Glutamatergic neuron (in vitro differentiated cells): ENCODE results near the gene OR10A6. TPM values are rescaled to one million over a fixed set of nuclear protein-coding genes. Genes with fewer than 3 reads are reported as not detected.

ENCODE experiments used
- DNase-seq: peaks from one replicate; pipeline ENCODE4 v3.0.0; 2022
- H3K27ac Mint-ChIP-seq: one replicate; pipeline ENCODE4 v1.8.0; 2020; ENCODE audit warnings: mild to moderate bottlenecking, mixed read lengths, inconsistent platforms; ENCODE audit not compliant: unreplicated experiment
- H3K27me3 Mint-ChIP-seq: one replicate; pipeline ENCODE4 v1.8.0; 2020; ENCODE audit warnings: mild to moderate bottlenecking, moderate library complexity, mixed read lengths, inconsistent platforms; ENCODE audit not compliant: unreplicated experiment
- H3K36me3 Mint-ChIP-seq: one replicate; pipeline ENCODE4 v1.8.0; 2020; ENCODE audit warnings: mild to moderate bottlenecking, mixed read lengths, inconsistent platforms; ENCODE audit not compliant: unreplicated experiment
- H3K4me1 Mint-ChIP-seq: one replicate; pipeline ENCODE4 v1.8.0; 2020; ENCODE audit warnings: mild to moderate bottlenecking, low read depth, mixed read lengths, inconsistent platforms; ENCODE audit not compliant: unreplicated experiment
- H3K4me3 Mint-ChIP-seq: one replicate; pipeline ENCODE4 v1.8.0; 2020; ENCODE audit warnings: mild to moderate bottlenecking, mixed read lengths, inconsistent platforms; ENCODE audit not compliant: unreplicated experiment
- H3K9me3 Mint-ChIP-seq: one replicate; pipeline ENCODE4 v1.8.0; 2020; ENCODE audit warnings: mild to moderate bottlenecking, moderate library complexity, mixed read lengths, inconsistent platforms; ENCODE audit not compliant: unreplicated experiment
- CTCF ChIP-seq: fragments of 200-600 bp; sonication (generic); IDR thresholded peaks from one replicate; pipeline ENCODE4 v1.5.0; 2021; ENCODE audit not compliant: partially characterized antibody, unreplicated experiment
- total RNA-seq: library from RNA; stranded (reverse); fragmentation: NEBNext Ultra II Directional; extraction: Animal tissue kit (Norgen Biotek cat#: 25700); gene quantifications from one replicate; pipeline ENCODE4 v1.2.1, GENCODE V29; 2021; ENCODE audit not compliant: unreplicated experiment

Gene OR10A6
- total RNA-seq, 1 donor from 2014 or later: not detected

GRCh38 chr11:7964873-7965272 lies 33.8 kb upstream of the OR10A6 start:
- TF ChIP-seq CTCF: no peak
- DNase-seq: no peak
- peaks cover 3% of the 10 kb centered on the region for H3K36me3 Mint-ChIP-seq
- H3K9me3 Mint-ChIP-seq: peaks cover 4% of the 10 kb centered on the region
- no peaks in the 10 kb centered on the region for H3K4me1 Mint-ChIP-seq
- H3K27me3 Mint-ChIP-seq: peaks cover 4% of the 10 kb centered on the region
- H3K27ac Mint-ChIP-seq: no peak overlapping the region
- no peak overlapping the region for H3K4me3 Mint-ChIP-seq

GRCh38 chr11:7964261-7964660 lies 33.2 kb upstream of the OR10A6 start:
- H3K27ac Mint-ChIP-seq: no peak overlapping the region
- peaks cover 3% of the 10 kb centered on the region for H3K36me3 Mint-ChIP-seq
- H3K9me3 Mint-ChIP-seq: peaks cover 4% of the 10 kb centered on the region
- no peaks in the 10 kb centered on the region for H3K4me1 Mint-ChIP-seq
- peaks cover 4% of the 10 kb centered on the region for H3K27me3 Mint-ChIP-seq
- no peak for TF ChIP-seq CTCF
- DNase-seq: no peak
- H3K4me3 Mint-ChIP-seq: no peak overlapping the region

- H3K9me3 Mint-ChIP-seq: no peaks in the 10 kb centered on the region
- TF ChIP-seq CTCF: no peak
- H3K4me1 Mint-ChIP-seq: no peaks in the 10 kb centered on the region
- no peak overlapping the region for H3K27ac Mint-ChIP-seq
- no peaks in the 10 kb centered on the region for H3K36me3 Mint-ChIP-seq
- DNase-seq: no peak
- no peaks in the 10 kb centered on the region for H3K27me3 Mint-ChIP-seq
- no peak overlapping the region for H3K4me3 Mint-ChIP-seq
Measured at GRCh38 chr11:7955191-7955590, 24.1 kb upstream of the OR10A6 start.

- Mint-ChIP-seq H3K27me3 (no peaks in the 10 kb centered on the region), H3K9me3 (no peaks in the 10 kb centered on the region), H3K4me1 (no peaks in the 10 kb centered on the region), H3K4me3 (no peak overlapping the region), H3K36me3 (no peaks in the 10 kb centered on the region), H3K27ac (no peak overlapping the region)
- no peak for TF ChIP-seq CTCF
- DNase-seq: no peak
Measured at GRCh38 chr11:7949934-7950333, 18.9 kb upstream of the OR10A6 start.

GRCh38 chr11:7944123-7944522 lies 13.1 kb upstream of the OR10A6 start:
- Mint-ChIP-seq H3K4me3 (no peak overlapping the region), H3K4me1 (no peaks in the 10 kb centered on the region), H3K27me3 (no peaks in the 10 kb centered on the region), H3K36me3 (peaks cover 9% of the 10 kb centered on the region), H3K9me3 (no peaks in the 10 kb centered on the region), H3K27ac (no peak overlapping the region)
- DNase-seq: no peak
- no peak for TF ChIP-seq CTCF
